GM18508 (cell line): ENCODE measurements around the gene CGB7.
"Not testable (repeated sequence)": the region's sequence is repeated elsewhere in the genome, so short reads cannot be mapped to it uniquely, and the experiment has no call there.

Source experiments
- ATAC-seq: cut with Tn5 transposase; IDR thresholded peaks from one replicate; pipeline ENCODE4 v1.9.1; 2021; ENCODE audit warnings: moderate number of reproducible peaks; ENCODE audit not compliant: insufficient read depth, unreplicated experiment

Gene CGB7

DNA sequence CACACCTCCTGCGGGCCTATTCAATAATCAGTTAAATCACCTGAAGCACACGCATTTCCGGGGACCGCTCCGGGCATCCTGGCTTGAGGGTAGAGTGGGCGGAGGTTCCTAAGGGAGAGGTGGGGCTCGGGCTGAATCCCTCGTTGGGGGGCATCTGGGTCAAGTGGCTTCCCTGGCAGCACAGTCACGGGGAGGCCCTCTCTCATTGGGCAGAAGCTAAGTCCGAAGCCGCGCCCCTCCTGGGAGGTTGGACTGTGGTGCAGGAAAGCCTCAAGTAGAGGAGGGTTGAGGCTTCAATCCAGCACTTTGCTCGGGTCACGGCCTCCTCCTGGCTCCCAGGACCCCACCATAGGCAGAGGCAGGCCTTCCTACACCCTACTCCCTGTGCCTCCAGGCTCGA, 14.0 kb downstream of the CGB7 start, which contains the start of gene CGB5:
Gene CGB5 (plus strand): TSS at position 301 of the 400 bp plus-strand sequence. CDS start 362 bp downstream, outside the sequence.
- not testable (repeated sequence) for ATAC-seq

DNA sequence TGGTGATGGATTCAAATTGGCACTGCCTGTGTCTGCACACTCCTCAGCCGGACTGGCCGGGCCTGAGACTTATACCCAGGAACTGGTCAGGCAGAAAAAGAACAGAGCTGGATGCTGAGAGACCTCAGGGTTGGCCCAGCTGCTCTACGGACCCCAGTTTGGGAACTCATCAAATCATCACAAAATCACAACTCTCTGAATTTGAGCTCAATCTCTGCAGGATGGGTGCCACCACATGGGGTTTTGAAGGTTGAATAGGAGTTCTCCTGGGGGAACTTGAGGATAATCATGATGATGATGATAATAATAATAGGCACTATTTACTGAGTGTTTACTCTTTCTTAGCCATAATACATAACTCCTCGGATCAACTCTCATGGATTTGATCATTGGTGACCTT, 14.9 kb downstream of the CGB7 start:
- ATAC-seq = not testable (repeated sequence)

DNA sequence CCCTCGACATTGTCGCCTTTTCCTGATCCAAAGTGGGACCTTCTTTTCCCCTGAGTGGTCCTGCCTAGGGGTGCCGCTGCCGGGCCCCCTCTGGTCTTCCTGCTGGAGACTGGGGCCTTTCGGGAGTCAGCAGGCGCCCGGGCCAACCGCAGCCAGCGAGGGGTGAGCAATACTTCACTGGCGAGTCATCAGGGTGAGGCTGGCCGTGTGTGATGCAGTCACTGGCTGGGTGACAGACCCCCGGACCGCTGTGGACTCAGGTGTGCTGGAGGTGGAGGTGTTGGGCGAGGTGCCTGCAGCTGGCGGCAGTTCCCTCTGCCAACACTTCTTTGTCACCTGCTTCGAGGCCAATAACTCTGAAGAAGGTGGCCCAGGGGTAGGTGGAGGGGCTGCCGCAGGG, 15.4 kb downstream of the CGB7 start:
- ATAC-seq = no peak

DNA sequence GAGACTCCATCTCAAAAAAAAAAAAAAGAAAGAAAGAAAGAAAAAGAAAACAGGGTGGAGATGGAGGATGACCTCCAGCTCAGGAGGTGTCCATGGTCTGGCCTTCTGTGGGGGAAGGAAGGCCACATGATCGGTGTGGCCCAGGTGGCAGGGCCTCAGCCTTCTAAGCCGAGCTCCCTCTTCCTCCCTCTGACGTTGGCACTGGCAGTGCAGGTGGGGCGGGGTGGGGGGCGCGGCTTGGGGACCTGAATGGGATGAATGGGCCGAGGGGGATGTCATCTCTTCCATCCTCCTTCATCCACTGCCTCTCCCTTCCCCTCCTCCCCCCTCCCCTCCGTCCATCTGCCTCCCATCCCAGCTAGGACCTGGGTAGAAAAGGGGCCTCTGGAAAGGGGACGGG, 17.8 kb downstream of the CGB7 start:
- ATAC-seq = not testable (repeated sequence)

DNA sequence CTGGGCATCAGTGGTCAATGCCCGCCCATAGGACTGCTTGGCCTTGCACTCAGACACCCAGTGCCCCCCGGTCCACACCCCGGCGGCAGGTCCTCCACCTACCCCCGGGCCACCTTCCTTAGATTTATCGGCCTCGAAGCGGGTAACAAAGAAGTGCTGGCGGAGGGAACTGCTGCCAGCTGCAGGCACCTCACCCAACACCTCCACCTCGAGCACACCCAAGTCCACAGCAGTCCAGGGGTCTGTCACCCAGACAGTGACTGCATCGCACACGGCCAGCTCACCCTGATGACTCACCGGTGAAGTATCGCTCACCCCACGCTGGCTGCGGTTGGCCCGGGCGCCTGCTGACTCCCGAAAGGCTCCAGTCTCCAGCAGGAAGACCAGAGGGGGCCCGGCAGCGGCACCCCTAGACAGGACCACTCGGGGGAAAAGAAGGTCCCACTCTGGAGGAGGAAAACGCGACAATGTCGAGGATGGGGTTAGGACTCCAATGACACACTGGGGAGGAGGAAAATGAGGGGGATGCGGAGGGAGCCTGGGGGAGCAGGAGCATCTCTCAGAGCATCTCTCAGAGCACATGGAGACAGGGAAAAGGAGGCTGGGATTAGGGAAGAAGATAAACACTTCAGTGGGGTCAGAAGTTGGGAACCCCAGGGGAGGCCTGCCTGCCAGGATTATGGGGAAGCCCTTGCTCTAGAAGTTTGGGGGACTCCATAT, 18.8 kb downstream of the CGB7 start:
- not testable (repeated sequence) for ATAC-seq

DNA sequence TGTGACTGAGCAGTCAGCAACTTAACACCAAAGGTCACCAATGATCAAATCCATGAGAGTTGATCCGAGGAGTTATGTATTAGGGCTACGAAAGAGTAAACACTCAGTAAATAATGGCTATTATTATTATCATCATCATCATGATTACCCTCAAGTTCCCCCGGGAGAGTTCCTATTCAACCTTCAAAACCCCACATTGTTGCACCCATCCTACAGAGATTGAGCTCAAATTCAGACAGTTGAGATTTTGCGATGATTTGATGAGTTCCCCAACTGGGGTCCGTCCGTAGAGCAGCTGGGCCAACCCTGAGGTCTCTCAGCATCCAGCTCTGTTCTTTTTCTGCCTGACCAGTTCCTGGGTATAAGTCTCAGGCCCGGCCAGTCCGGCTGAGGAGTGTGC, 19.4 kb downstream of the CGB7 start:
- not testable (repeated sequence) for ATAC-seq

DNA sequence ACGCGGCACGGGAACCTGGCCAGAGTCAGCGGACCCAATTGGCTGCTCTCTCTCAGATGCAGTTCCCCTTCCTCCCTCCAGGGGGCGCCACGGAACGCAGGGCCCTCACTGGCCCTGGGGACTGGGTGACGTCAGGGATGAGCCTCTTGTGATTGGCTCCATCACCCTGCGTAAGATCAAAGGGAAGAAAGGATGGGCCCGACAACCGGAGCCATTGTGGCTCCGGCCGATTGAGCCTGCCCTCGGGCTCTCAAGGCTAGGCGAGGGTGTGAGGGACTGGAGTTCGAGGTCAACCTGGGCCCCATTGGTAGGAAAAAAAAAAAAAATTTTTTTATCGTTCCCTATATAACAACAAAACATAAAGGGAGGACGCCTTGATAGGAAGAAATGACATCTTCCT, 20.7 kb downstream of the CGB7 start, which contains the start of gene CGB1:
Gene CGB1 (minus strand): TSS at position 81 of the 400 bp plus-strand sequence. CDS start 184 bp downstream, outside the sequence.
- not testable (repeated sequence) for ATAC-seq

DNA sequence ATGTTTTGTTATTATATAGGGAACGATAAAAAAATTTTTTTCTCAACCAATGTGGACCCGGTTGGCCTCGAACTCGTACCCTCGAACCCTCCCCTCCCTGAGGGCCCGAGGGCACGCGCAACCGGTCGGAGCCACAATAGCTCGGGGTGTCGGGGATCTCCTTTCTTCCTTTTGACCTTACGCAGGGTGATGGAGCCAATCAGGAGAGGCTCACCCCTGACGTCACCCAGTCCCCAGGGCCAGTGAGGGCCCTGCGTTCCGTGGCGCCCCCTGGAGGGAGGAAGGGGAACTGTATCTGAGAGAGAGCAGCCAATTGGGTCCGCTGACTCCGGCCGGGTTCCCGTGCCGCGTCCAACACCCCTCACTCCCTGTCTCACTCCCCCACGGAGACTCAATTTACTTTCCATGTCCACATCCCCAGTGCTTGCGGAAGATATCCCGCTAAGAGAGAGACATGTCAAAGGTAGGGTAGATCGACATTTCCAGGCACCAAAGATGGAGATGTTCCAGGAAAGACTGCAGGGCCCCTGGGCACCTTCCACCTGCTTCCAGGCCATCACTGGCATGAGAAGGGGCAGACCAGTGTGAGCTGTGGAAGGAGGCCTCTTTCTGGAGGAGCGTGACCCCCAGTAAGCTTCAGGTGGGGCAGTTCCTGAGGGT, 25.8 kb downstream of the CGB7 start, which contains the start of gene CGB2:
Gene CGB2 (plus strand): TSS at position 249 of the 660 bp plus-strand sequence. CDS start 206 bp downstream, at position 455.
- ATAC-seq = not testable (repeated sequence)

DNA sequence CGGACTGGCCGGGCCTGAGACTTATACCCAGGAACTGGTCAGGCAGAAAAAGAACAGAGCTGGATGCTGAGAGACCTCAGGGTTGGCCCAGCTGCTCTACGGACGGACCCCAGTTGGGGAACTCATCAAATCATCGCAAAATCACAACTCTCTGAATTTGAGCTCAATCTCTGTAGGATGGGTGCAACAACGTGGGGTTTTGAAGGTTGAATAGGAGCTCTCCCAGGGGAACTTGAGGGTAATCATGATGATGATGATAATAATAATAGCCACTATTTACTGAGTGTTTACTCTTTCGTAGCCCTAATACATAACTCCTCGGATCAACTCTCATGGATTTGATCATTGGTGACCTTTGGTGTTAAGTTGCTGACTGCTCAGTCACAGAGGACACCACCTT, 27.2 kb downstream of the CGB7 start:
- ATAC-seq = not testable (repeated sequence)

DNA sequence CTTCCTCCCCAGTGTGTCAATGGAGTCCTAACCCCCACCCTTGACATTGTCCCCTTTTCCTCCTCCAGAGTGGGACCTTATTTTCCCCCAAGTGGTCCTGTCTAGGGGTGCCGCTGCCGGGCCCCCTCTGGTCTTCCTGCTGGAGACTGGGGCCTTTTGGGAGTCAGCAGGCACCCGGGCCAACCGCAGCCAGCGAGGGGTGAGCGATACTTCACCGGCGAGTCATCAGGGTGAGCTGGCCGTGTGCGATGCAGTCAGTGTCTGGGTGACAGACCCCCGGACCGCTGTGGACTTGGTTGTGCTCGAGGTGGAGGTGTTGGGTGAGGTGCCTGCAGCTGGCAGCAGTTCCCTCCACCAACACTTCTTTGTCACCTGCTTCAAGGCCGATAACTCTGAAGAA, 27.8 kb downstream of the CGB7 start:
- ATAC-seq = not testable (repeated sequence)

DNA sequence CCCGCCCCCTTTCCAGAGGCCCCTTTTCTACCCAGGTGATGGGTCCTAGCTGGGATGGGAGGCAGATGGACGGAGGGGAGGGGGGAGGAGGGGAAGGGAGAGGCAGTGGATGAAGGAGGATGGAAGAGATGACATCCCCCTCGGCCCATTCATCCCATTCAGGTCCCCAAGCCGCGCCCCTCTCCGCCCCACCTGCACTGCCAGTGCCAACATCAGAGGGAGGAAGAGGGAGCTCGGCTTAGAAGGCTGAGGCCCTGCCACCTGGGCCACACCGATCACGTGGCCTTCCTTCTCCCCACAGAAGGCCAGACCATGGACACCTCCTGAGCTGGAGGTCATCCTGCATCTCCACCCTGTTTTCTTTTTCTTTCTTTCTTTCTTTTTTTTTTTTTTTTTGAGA, 28.9 kb downstream of the CGB7 start:
- not testable (repeated sequence) for ATAC-seq

DNA sequence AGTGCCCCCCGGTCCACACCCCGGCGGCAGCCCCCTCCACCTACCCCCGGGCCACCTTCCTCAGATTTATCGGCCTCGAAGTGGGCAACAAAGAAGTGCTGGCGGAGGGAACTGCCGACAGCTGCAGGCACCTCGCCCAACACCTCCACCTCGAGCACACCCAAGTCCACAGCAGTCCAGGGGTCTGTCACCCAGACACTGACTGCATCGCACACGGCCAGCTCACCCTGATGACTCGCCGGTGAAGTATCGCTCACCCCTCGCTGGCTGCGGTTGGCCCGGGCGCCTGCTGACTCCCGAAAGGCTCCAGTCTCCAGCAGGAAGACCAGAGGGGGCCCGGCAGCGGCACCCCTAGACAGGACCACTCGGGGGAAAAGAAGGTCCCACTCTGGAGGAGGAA, 31.9 kb downstream of the CGB7 start:
- not testable (repeated sequence) for ATAC-seq

DNA sequence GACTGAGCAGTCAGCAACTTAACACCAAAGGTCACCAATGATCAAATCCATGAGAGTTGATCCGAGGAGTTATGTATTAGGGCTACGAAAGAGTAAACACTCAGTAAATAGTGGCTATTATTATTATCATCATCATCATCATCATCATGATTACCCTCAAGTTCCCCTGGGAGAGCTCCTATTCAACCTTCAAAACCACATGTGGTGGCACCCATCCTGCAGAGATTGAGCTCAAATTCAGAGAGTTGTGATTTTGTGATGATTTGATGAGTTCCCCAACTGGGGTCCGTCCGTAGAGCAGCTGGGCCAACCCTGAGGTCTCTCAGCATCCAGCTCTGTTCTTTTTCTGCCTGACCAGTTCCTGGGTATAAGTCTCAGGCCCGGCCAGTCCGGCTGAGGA, 32.5 kb downstream of the CGB7 start:
- ATAC-seq = not testable (repeated sequence)

DNA sequence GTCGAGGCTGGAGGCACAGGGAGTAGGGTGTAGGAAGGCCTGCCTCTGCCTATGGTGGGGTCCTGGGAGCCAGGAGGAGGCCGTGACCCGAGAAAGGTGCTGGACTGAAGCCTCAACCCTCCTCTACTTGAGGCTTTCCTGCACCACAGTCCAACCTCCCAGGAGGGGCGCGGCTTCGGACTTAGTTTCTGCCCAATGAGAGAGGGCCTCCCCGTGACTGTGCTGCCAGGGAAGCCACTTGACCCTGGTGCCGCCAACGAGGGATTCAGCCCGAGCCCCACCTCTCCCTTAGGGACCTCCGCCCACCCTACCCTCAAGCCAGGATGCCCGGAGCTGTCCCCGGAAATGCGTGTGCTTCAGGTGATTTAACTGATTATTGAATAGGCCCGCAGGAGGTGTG, 33.3 kb downstream of the CGB7 start, which contains the start of gene CGB3:
Gene CGB3 (minus strand): TSS at position 101 of the 400 bp plus-strand sequence. CDS start 362 bp downstream, outside the sequence.
- ATAC-seq = not testable (repeated sequence)

DNA sequence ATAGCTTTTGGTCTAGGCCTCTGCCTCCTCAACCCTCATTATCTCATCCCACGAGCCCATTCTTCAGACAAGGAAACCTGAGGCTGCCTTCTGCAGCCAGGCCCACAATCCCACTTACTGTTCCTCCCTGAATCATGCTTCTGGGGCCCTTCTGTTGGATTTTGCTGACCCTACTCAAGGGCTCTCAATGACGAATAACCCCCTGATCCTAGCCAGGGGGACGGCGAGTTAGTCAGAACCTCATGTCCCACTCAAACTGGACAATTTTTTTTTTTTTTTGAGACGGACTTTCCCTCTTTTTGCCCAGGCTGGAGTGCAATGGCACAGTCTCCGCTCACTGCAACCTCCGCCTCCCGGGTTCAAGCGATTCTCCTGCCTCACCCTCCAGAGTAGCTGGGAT, 35.4 kb downstream of the CGB7 start:
- no peak for ATAC-seq

DNA sequence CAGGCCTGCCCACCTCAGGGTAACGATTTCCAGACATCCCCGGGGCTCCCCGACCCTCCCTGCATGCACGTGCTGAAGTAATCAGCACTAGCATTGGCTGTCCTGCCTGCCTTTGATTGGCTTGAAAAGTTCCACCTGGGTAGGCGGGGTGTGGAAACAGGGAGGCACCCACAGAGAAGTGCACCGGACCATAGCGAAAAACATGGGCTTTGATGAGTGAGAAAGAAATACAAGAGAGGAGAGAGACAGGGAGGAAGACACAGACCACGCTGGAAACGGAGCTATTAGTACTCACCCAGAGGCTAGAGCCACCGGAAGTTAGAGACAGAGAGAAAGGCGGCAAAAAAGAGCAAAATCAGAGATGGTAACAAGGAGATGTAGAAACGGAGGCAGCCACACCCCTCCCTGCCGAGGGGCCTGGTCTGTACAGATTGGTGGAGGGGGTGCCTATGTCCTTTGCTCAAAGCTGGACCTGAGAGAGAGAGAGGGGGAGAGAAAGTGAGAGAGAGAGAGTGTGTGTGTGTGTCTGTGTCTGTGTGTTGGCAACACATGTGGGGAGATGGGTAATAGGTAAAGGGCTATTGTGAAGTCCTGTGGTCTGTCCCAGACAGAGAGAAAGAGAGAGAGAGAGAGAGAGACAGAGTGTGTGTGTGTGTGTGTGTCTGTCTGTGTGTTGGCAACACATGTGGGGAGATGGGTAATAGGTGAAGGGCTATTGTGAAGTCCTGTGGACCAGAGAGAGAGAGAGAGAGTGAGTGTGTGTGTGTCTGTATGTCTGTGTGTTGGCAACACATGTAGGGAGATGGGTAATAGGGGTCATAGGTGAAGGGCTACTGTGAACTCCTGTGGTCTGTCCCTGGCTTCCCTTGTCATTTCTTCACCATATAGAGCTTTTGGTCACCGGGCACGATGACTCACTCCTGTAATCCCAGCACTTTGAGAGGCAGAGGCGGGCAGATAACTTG, 36.3 kb downstream of the CGB7 start:
- ATAC-seq = no peak

DNA sequence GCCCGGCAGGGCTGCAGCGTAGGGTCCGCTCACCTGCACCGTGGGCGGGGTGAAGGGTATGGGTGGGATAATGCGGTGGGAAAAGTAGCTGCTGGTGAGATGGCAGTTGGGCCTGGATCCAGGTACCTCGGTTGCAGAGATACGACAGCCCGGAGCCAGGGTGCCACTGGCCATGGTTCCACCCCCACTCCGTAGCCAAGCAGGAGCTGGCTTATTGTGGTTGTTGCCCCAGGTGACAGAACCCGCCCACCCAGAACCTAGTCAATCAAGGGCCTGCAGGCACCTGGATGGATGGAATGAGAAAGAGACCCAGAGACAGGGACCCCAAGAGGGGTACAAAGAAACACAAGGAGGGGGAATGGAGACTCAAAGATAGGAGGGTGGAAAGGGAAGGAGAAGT, 37.2 kb downstream of the CGB7 start:
- ATAC-seq = no peak

DNA sequence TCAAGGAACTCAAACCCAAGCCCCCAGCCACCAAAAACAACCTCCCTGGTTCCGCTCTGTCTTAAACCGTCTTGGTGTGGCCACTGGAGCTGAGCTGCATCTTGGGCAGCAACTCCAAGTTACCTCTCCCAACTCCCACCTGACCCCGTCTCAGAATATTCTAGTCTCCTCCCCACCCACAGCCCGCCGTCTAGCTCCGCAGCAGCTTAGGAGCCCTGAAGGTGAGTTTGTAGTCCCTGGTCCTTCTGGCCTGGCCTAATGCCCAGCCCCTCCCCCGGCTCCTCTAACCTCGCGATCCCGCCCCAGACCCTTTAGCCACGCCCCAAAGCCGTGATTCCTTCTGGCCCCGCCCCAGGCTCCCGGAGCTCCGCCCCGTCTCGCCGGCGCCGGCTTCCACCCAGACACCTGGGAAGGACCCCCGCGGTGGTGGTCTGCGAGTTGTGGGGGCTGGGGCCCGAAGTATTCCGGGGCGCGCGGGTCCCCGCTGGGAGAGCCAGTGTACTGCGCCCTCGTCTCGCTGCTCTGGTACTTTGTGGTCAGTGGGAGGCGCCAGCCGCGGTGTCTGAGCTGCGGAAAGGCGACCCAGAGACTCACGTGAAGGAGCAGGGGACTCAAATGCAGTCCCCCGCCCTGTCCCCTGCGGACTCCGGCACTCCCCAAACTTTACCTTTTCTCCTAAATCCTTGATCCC, 38.2 kb downstream of the CGB7 start:
- no peak for ATAC-seq

DNA sequence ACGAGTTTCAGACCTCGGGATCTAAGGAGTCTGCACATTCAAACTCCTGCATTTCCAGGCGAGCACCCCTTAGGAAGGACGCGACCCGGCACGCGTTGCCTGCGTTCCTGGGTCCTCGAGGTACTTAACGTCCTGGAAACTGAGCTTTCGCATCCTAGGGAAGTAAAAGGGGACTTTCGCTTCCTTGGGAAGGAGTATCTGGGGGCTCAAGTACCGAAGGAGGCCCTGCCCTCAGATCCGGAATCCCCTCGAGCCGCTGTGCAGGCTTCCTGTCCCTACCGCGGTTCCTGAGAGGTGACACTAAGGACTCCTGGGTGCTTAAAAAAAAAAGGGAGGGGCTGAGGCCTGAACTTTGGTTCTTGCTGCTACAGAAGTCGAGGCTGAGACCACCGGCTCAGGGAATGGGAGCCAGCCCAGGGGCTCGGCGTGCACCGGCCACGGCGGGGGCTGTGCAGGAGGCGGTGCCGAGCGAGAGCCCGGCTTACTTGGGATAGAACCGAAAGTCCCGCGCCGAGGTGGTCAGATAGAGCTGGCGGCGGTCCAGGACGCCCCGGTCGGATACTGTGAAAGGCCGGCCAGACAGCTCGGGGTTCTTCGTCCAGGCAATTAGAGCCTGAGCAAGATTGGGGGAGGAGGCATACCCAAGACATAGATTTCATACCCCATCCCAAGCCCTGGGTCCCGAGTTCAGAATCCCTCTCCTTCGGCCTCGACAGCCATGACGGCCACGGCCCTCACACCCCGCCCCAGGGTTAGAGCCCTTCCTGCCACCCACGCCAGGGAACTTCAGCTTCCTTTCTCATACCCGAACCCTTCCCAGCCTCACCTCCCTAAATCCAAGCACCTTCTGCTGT, 38.9 kb downstream of the CGB7 start:
- not testable (repeated sequence) for ATAC-seq
